Psoas muscle (tissue), 8 donors: ENCODE measurements around the gene LRRC46. TPM values are rescaled to one million over a fixed set of nuclear protein-coding genes. Genes with fewer than 3 reads are reported as not detected.
A peak's percentile ranks its signal among the peaks of the same experiment; 100 is the strongest.

Experiments used
- ATAC-seq, 4 donors: fragments of 200-7000 bp; cut with Tn5 transposase; one replicate each; pipeline ENCODE4 v1.9.1; 2020; ENCODE audit warnings: moderate library complexity in 3 of 4, mild to moderate bottlenecking in 2 of 4
- DNase-seq, 2 donors: peaks; one replicate each; pipeline ENCODE4 v3.0.0-alpha.2; 2020
- H3K27ac ChIP-seq: fragments of 200-600 bp; one replicate; pipeline ENCODE4 v1.8.0; 2022
- H3K27me3 ChIP-seq, 3 donors: fragments of 200-600 bp in 1 of 3; one replicate each; pipeline versions ENCODE4 v1.6.1 to v1.8.0; 2013 to 2022; ENCODE audit warnings: low read length in 2 of 3, mild to moderate bottlenecking in 2 of 3, moderate library complexity in 1 of 3; ENCODE audit not compliant: insufficient read depth in 3 of 3
- H3K36me3 ChIP-seq, 2 donors: fragments of 200-600 bp in 1 of 2; one replicate each; pipeline versions ENCODE4 v1.6.1 to v1.8.0; 2013 to 2022; ENCODE audit warnings: low read depth in 1 of 2, mild to moderate bottlenecking in 1 of 2, moderate library complexity in 1 of 2; ENCODE audit not compliant: insufficient read depth in 1 of 2
- H3K4me1 ChIP-seq: fragments of 200-600 bp; one replicate; pipeline ENCODE4 v1.8.0; 2022
- H3K4me3 ChIP-seq: fragments of 200-600 bp; one replicate; pipeline ENCODE4 v1.8.0; 2022; ENCODE audit warnings: mild to moderate bottlenecking
- H3K9me3 ChIP-seq: fragments of 200-600 bp; one replicate; pipeline ENCODE4 v1.8.0; 2022
- WGBS, 3 donors: extraction: QIAGEN DNeasy Blood & Tissue Kit; methylation state at CpG; one replicate each; pipeline versions ENCODE4 v1.1.6 to v1.1.7; 2013; 5-methylcytosine and 5-hydroxymethylcytosine counted together
- intact Hi-C, 2 donors: fragments of 100-400 bp; cut with DNase I; formaldehyde crosslinking; loops; one replicate each; pipeline versions ENCODE4 v1.11.0 to v1.14.2; 2022
- polyA plus RNA-seq, 3 donors: library from polyadenylated mRNA; stranded (reverse); fragments of 200-250 nt; gene quantifications; one replicate each; pipeline ENCODE4 v1.2.3, GENCODE V29; 2013
- total RNA-seq, 4 donors: library from RNA; stranded (reverse); fragmentation: NEBNext Ultra II Directional in 2 of 4; extraction: Animal tissue kit (Norgen Biotek cat#: 25700) in 2 of 4; gene quantifications; one replicate each; pipeline versions ENCODE4 v1.2.1 to v1.2.4, GENCODE V29; 2021 to 2023
- TF ChIP-seq, protein P1 (sequence below): fragments of 200-600 bp; IDR thresholded peaks from one replicate; pipeline ENCODE4 v1.8.0; 2022; ENCODE audit warnings: antibody characterized with exemption
- donor health status: healthy with polysubstance abuse.
- donor health status: DM: no; HTN: no; CAD: no; lungs with moderate emphysema.
- donor health status: Bipolar disorder and iron deficiency.
- donor health status: healthy.
- donor health status: DM: yes; HTN: yes; CAD: no.
- donor health status: DM: no; HTN: no; CAD: no.
- donor health status: DM: no; HTN: no; CAD: no.
- donor health status: DM: yes; HTN: yes; CAD: no.

Gene LRRC46
- total and polyA plus RNA-seq, 7 donors = 0.08 to 0.54 (median 0.22) TPM; not detected in 2

- H3K9me3 ChIP-seq = no peaks in the 10 kb centered on the region
- ATAC-seq = no peak
- no peaks in the 10 kb centered on the region for H3K27me3 ChIP-seq
- peaks cover 21% of the 10 kb centered on the region for H3K4me1 ChIP-seq
- intact Hi-C loops = no loop called here
- DNase-seq = peak in 1 of 2 donors; percentile 51
- 44 to 74% (median 51%) methylated on average over 10 of the region's 10 CpGs for WGBS, 3 donors
- H3K4me3 ChIP-seq = peak overlapping the region; percentile 84
- peaks cover 0 to 68% of the 10 kb centered on the region in 2 donors for H3K36me3 ChIP-seq
- TF ChIP-seq, protein P1, sequence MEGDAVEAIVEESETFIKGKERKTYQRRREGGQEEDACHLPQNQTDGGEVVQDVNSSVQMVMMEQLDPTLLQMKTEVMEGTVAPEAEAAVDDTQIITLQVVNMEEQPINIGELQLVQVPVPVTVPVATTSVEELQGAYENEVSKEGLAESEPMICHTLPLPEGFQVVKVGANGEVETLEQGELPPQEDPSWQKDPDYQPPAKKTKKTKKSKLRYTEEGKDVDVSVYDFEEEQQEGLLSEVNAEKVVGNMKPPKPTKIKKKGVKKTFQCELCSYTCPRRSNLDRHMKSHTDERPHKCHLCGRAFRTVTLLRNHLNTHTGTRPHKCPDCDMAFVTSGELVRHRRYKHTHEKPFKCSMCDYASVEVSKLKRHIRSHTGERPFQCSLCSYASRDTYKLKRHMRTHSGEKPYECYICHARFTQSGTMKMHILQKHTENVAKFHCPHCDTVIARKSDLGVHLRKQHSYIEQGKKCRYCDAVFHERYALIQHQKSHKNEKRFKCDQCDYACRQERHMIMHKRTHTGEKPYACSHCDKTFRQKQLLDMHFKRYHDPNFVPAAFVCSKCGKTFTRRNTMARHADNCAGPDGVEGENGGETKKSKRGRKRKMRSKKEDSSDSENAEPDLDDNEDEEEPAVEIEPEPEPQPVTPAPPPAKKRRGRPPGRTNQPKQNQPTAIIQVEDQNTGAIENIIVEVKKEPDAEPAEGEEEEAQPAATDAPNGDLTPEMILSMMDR = no peak
- peak overlapping the region; percentile 92 for H3K27ac ChIP-seq
These were observed 12.0 kb upstream of the LRRC46 start for GRCh38 chr17:47819475-47819874.

- intact Hi-C loops = loop anchor here in 1 of 2 donors (10.0 kb wide), 1 partner anchor 305 kb away; no protein-coding TSS in a partner anchor
- WGBS, 3 donors = 43 to 69% (median 52%) methylated on average over 10 to 12 of the region's 12 CpGs
- H3K36me3 ChIP-seq = peaks cover 0 to 68% of the 10 kb centered on the region in 2 donors
- peaks cover 21% of the 10 kb centered on the region for H3K4me1 ChIP-seq
- H3K27ac ChIP-seq = peak overlapping the region; percentile 92
- TF ChIP-seq, protein P1 = no peak
- no peaks in the 10 kb centered on the region for H3K9me3 ChIP-seq
- H3K27me3 ChIP-seq = no peaks in the 10 kb centered on the region
- H3K4me3 ChIP-seq = peak overlapping the region; percentile 84
- no peak for DNase-seq
- peak in 3 of 4 donors; percentile 50 to 63 (median 52) for ATAC-seq
These were observed 11.3 kb upstream of the LRRC46 start for GRCh38 chr17:47820033-47820789.

GRCh38 chr17:47821031-47821423, 10.4 kb upstream of the LRRC46 start:
- ATAC-seq = peak in 3 of 4 donors; percentile 2 to 16 (median 3)
- peaks cover 0 to 68% of the 10 kb centered on the region in 2 donors for H3K36me3 ChIP-seq
- intact Hi-C loops = loop anchor here in 1 of 2 donors (10.0 kb wide), 1 partner anchor 304 kb away; no protein-coding TSS in a partner anchor
- peak overlapping the region; percentile 84 for H3K4me3 ChIP-seq
- H3K27me3 ChIP-seq = no peaks in the 10 kb centered on the region
- TF ChIP-seq, protein P1 = no peak
- no peaks in the 10 kb centered on the region for H3K9me3 ChIP-seq
- no peak for DNase-seq
- peak overlapping the region; percentile 92 for H3K27ac ChIP-seq
- peaks cover 21% of the 10 kb centered on the region for H3K4me1 ChIP-seq
- WGBS, 3 donors = 4 to 12% (median 10%) methylated on average over 4 of the region's 4 CpGs

GRCh38 chr17:47821424-47822391, 9.8 kb upstream of the LRRC46 start, which contains the start of gene OSBPL7:
TSS of gene OSBPL7 (minus strand) at chr17:47821794. CDS start at chr17:47820278, 1,516 bp downstream.
- peak; percentile 90 to 95 (median 94) for ATAC-seq
- peaks cover 21% of the 10 kb centered on the region for H3K4me1 ChIP-seq
- H3K27ac ChIP-seq = peak within 1 kb of the TSS; percentile 92
- H3K4me3 ChIP-seq = peak within 1 kb of the TSS; percentile 84
- peaks cover 5 to 68% of the 10 kb centered on the region in 2 donors for H3K36me3 ChIP-seq
- intact Hi-C loops = loop anchor here in 1 of 2 donors (10.0 kb wide), 1 partner anchor 303 kb away; no protein-coding TSS in a partner anchor
- no peaks in the 10 kb centered on the region for H3K9me3 ChIP-seq
- peak; percentile 77 to 93 for DNase-seq
- WGBS, 3 donors = 2% methylated on average over 18 to 21 of the region's 21 CpGs
- TF ChIP-seq, protein P1 = no peak
- no peaks in the 10 kb centered on the region for H3K27me3 ChIP-seq
